Peyer's patch (tissue), 4 donors: Measurements from ENCODE around the gene DPF3.

Experiments used
- CTCF ChIP-seq, 6 experiments: fragments of 450-650 bp in 4 of 6; fragments of 200-600 bp in 2 of 6; sonication (generic) in 1 of 6; IDR thresholded peaks; one replicate each; pipeline ENCODE4 v1.5.1; 2017 to 2019; ENCODE audit warnings: antibody characterized with exemption in 6 of 6, mild to moderate bottlenecking in 3 of 6, moderate library complexity in 1 of 6
- POLR2A ChIP-seq, 2 donors: fragments of 450-650 bp; IDR thresholded peaks; one replicate each; pipeline ENCODE4 v1.5.1; 2017; ENCODE audit warnings: antibody characterized with exemption in 2 of 2, mild to moderate bottlenecking in 2 of 2, moderate library complexity in 2 of 2

- TF ChIP-seq CTCF (IDR thresholded peaks at IDR 0.05) (no peak), POLR2A (IDR thresholded peaks at IDR 0.05) (no peak)
Observed at GRCh38 chr14:72617391-72618031, 276.4 kb downstream of the DPF3 start.
